ENCODE data around the gene FGGY. TPM values are rescaled to one million over a fixed set of nuclear protein-coding genes. Genes with fewer than 3 reads are reported as not detected.

FGGY gene
- total RNA-seq, 1 experiment from 2014 or later = 17.8 TPM

- no peaks in the 10 kb centered on the region for H3K9me3 ChIP-seq (ENCODE audit: insufficient read depth, low read depth)
- H3K27ac ChIP-seq = no peak overlapping the region
- H3K4me1 ChIP-seq (replicated peaks; ENCODE audit: insufficient read depth) = no peaks in the 10 kb centered on the region
- no peak overlapping the region for H3K4me2 ChIP-seq
- no peaks in the 10 kb centered on the region for H3K9me2 ChIP-seq (ENCODE audit: insufficient read depth)
- H3K79me2 ChIP-seq (ENCODE audit: low read depth) = no peaks in the 10 kb centered on the region
- POLR2A ChIA-PET (ENCODE audit: unreplicated experiment) = no interaction called here
- H3F3A ChIP-seq (ENCODE audit: insufficient read depth, low read depth) = no peaks in the 10 kb centered on the region
- no peaks in the 10 kb centered on the region for H3K27me3 ChIP-seq (ENCODE audit: insufficient read depth, low read depth)
- H3K4me3 ChIP-seq = no peak overlapping the region
- H2AFZ ChIP-seq = no peak overlapping the region
- intact Hi-C loops (cut with micrococcal nuclease; ENCODE audit: unreplicated experiment) = no loop called here
- no TSS peak for BruUV-seq (replicated peaks)
- H3K36me3 ChIP-seq (ENCODE audit: low read depth) = no peaks in the 10 kb centered on the region
- TF ChIP-seq CTCF (conservative IDR thresholded peaks at IDR 0.05) (no peak), EZH2 (IDR thresholded peaks at IDR 0.05; ENCODE audit: low read depth) (no peak)
- no peaks in the 10 kb centered on the region for H4K20me1 ChIP-seq (ENCODE audit: insufficient read depth)
- no peak for DNase-seq
- CTCF ChIA-PET = no interaction called here
These were observed 374.4 kb downstream of the FGGY start for GRCh38 chr1:59671066-59671952.

- H3K27ac ChIP-seq = no peak overlapping the region
- ChIA-PET POLR2A (ENCODE audit: unreplicated experiment) (no interaction called here), CTCF (no interaction called here)
- no peaks in the 10 kb centered on the region for H3K4me1 ChIP-seq (replicated peaks; ENCODE audit: insufficient read depth)
- BruUV-seq (replicated peaks) = no TSS peak
- H4K20me1 ChIP-seq (ENCODE audit: insufficient read depth) = no peaks in the 10 kb centered on the region
- no peaks in the 10 kb centered on the region for H3K9me2 ChIP-seq (ENCODE audit: insufficient read depth)
- no peaks in the 10 kb centered on the region for H3K36me3 ChIP-seq (ENCODE audit: low read depth)
- no peak overlapping the region for H2AFZ ChIP-seq
- no peak for DNase-seq
- no peaks in the 10 kb centered on the region for H3K27me3 ChIP-seq (ENCODE audit: insufficient read depth, low read depth)
- H3K79me2 ChIP-seq (ENCODE audit: low read depth) = no peaks in the 10 kb centered on the region
- H3K9me3 ChIP-seq (ENCODE audit: insufficient read depth, low read depth) = no peaks in the 10 kb centered on the region
- no peak overlapping the region for H3K4me3 ChIP-seq
- intact Hi-C loops (cut with micrococcal nuclease; ENCODE audit: unreplicated experiment) = no loop called here
- TF ChIP-seq EZH2 (IDR thresholded peaks at IDR 0.05; ENCODE audit: low read depth) (no peak), CTCF (conservative IDR thresholded peaks at IDR 0.05) (no peak)
- H3F3A ChIP-seq (ENCODE audit: insufficient read depth, low read depth) = no peaks in the 10 kb centered on the region
- H3K4me2 ChIP-seq = no peak overlapping the region
These were observed 375.0 kb downstream of the FGGY start for GRCh38 chr1:59671953-59672305.

GRCh38 chr1:59672851-59673572, 376.1 kb downstream of the FGGY start:
- DNase-seq = no peak
- no peak overlapping the region for H2AFZ ChIP-seq

More at GRCh38 chr1:59672851-59673572, 376.1 kb downstream of the FGGY start:
- TF ChIP-seq EZH2 (IDR thresholded peaks at IDR 0.05; ENCODE audit: low read depth) (no peak), CTCF (conservative IDR thresholded peaks at IDR 0.05) (no peak)
- no peaks in the 10 kb centered on the region for H3K9me2 ChIP-seq (ENCODE audit: insufficient read depth)
- BruUV-seq (replicated peaks) = no TSS peak
- H3K27ac ChIP-seq = no peak overlapping the region
- POLR2A ChIA-PET (ENCODE audit: unreplicated experiment) = no interaction called here
- H3K27me3 ChIP-seq (ENCODE audit: insufficient read depth, low read depth) = no peaks in the 10 kb centered on the region
- H3K79me2 ChIP-seq (ENCODE audit: low read depth) = no peaks in the 10 kb centered on the region
- H3K4me3 ChIP-seq = no peak overlapping the region
- CTCF ChIA-PET = no interaction called here
- H3F3A ChIP-seq (ENCODE audit: insufficient read depth, low read depth) = no peaks in the 10 kb centered on the region
- no peak overlapping the region for H3K4me2 ChIP-seq
- H3K9me3 ChIP-seq (ENCODE audit: insufficient read depth, low read depth) = no peaks in the 10 kb centered on the region
- no peaks in the 10 kb centered on the region for H4K20me1 ChIP-seq (ENCODE audit: insufficient read depth)
- intact Hi-C loops (cut with micrococcal nuclease; ENCODE audit: unreplicated experiment) = no loop called here
- 0 out of 2 replicates have a peak, but pooled peaks cover 2% of the 10 kb centered on the region for H3K4me1 ChIP-seq (replicated peaks; ENCODE audit: insufficient read depth)
- no peaks in the 10 kb centered on the region for H3K36me3 ChIP-seq (ENCODE audit: low read depth)
